ENCODE results near the gene HTR3C. TPM values are rescaled to one million over a fixed set of nuclear protein-coding genes. Genes with fewer than 3 reads are reported as not detected.
"Not testable (repeated sequence)": the region's sequence is repeated elsewhere in the genome, so short reads cannot be mapped to it uniquely, and the experiment has no call there.

The HTR3C gene
- total RNA-seq, 4 donors from 2014 or later = not detected

- DNase-seq (no peak), ATAC-seq (no peak)
- Histone ChIP-seq H3K4me3 (no peak within 1 kb of the TSS), H3K27ac (no peak within 1 kb of the TSS), H3K9me3 (no peaks in the 10 kb centered on the region), H3K27me3 (peaks cover 0 to 2% (median 0%) of the 10 kb centered on the region in 3 donors), H3K36me3 (no peaks in the 10 kb centered on the region), H3K4me1 (no peaks in the 10 kb centered on the region)
- in situ Hi-C loops (cut with MboI; ENCODE audit: low sequenced_read_pairs in 4 of 4) = no loop called here
- TF ChIP-seq POLR2A (IDR thresholded peaks at IDR 0.05) (no peak), CTCF (IDR thresholded peaks at IDR 0.05 in 4 of 5, conservative IDR thresholded peaks at IDR 0.05 in 1 of 5) (no peak)
- intact Hi-C loops (cut with DNase I; ENCODE audit: low total_unique reads) = no loop called here
Observed at GRCh38 chr3:184031187-184031792, 21.6 kb upstream of the HTR3C start, which contains the start of gene HTR3D. Gene HTR3D, plus strand, starts transcription at chr3:184031742. Its CDS starts 0 bp downstream, at chr3:184031742.

GRCh38 chr3:184037816-184038215 lies 15.0 kb upstream of the HTR3C start:
- no peaks in the 10 kb centered on the region for H3K36me3 ChIP-seq
- TF ChIP-seq POLR2A (IDR thresholded peaks at IDR 0.05) (no peak), CTCF (IDR thresholded peaks at IDR 0.05 in 4 of 5, conservative IDR thresholded peaks at IDR 0.05 in 1 of 5) (no peak)
- no peak overlapping the region for H3K4me3 ChIP-seq
- no peaks in the 10 kb centered on the region for H3K4me1 ChIP-seq
- no peaks in the 10 kb centered on the region for H3K27me3 ChIP-seq
- H3K27ac ChIP-seq = no peak overlapping the region
- intact Hi-C loops (cut with DNase I; ENCODE audit: low total_unique reads) = no loop called here
- H3K9me3 ChIP-seq = no peaks in the 10 kb centered on the region
- DNase-seq (no peak), ATAC-seq (no peak)
- in situ Hi-C loops (cut with MboI; ENCODE audit: low sequenced_read_pairs in 4 of 4) = no loop called here

- H3K4me3 ChIP-seq; H3K9me3 ChIP-seq; ATAC-seq; in situ Hi-C loops (cut with MboI; ENCODE audit: low sequenced_read_pairs in 4 of 4); intact Hi-C loops (cut with DNase I; ENCODE audit: low total_unique reads); H3K27ac ChIP-seq; H3K27me3 ChIP-seq; DNase-seq; H3K36me3 ChIP-seq; H3K4me1 ChIP-seq: not testable (repeated sequence)
Observed at GRCh38 chr3:184038307-184038706, 14.5 kb upstream of the HTR3C start.

- DNase-seq = no peak
- in situ Hi-C loops (cut with MboI; ENCODE audit: low sequenced_read_pairs in 4 of 4) = no loop called here
- Histone ChIP-seq H3K4me3 (no peak overlapping the region), H3K36me3 (no peaks in the 10 kb centered on the region), H3K27ac (no peak overlapping the region), H3K9me3 (no peaks in the 10 kb centered on the region), H3K27me3 (no peaks in the 10 kb centered on the region), H3K4me1 (no peaks in the 10 kb centered on the region)
- intact Hi-C loops (cut with DNase I; ENCODE audit: low total_unique reads) = no loop called here
- TF ChIP-seq POLR2A (IDR thresholded peaks at IDR 0.05) = no peak
- ATAC-seq = no peak
Observed at GRCh38 chr3:184039414-184039813, 13.4 kb upstream of the HTR3C start.

- H3K27ac ChIP-seq = no peak overlapping the region
- H3K36me3 ChIP-seq = no peaks in the 10 kb centered on the region
- no peak overlapping the region for H3K4me3 ChIP-seq
- ATAC-seq (no peak), DNase-seq (no peak)
- TF ChIP-seq POLR2A (IDR thresholded peaks at IDR 0.05) (no peak), CTCF (IDR thresholded peaks at IDR 0.05 in 4 of 5, conservative IDR thresholded peaks at IDR 0.05 in 1 of 5) (peak in 1 of 5 experiments; percentile 20)
- no peaks in the 10 kb centered on the region for H3K4me1 ChIP-seq
- no peaks in the 10 kb centered on the region for H3K27me3 ChIP-seq
- H3K9me3 ChIP-seq = no peaks in the 10 kb centered on the region
- in situ Hi-C loops (cut with MboI; ENCODE audit: low sequenced_read_pairs in 4 of 4) = no loop called here
- intact Hi-C loops (cut with DNase I; ENCODE audit: low total_unique reads) = no loop called here
Observed at GRCh38 chr3:184040010-184040409, 12.8 kb upstream of the HTR3C start.

GRCh38 chr3:184042617-184043016 lies 10.2 kb upstream of the HTR3C start:
- Histone ChIP-seq H3K4me3 (no peak overlapping the region), H3K27me3 (no peaks in the 10 kb centered on the region), H3K36me3 (no peaks in the 10 kb centered on the region), H3K9me3 (no peaks in the 10 kb centered on the region), H3K27ac (no peak overlapping the region), H3K4me1 (no peaks in the 10 kb centered on the region)
- in situ Hi-C loops (cut with MboI; ENCODE audit: low sequenced_read_pairs in 4 of 4) = no loop called here
- no peak for DNase-seq
- intact Hi-C loops (cut with DNase I; ENCODE audit: low total_unique reads) = no loop called here
- no peak for TF ChIP-seq POLR2A (IDR thresholded peaks at IDR 0.05)
- no peak for TF ChIP-seq CTCF (IDR thresholded peaks at IDR 0.05 in 4 of 5, conservative IDR thresholded peaks at IDR 0.05 in 1 of 5)
- ATAC-seq = no peak
